GM18517 (cell line): ENCODE measurements around the gene FAU.
A peak's percentile ranks its signal among the peaks of the same experiment; 100 is the strongest.

Source experiments
- ATAC-seq: cut with Tn5 transposase; IDR thresholded peaks from one replicate; pipeline ENCODE4 v1.9.1; 2021; ENCODE audit warnings: mild to moderate bottlenecking, moderate library complexity; ENCODE audit not compliant: unreplicated experiment

FAU gene

GRCh38 chr11:65109231-65110198, 12.4 kb downstream of the FAU start:
- ATAC-seq, result no peak

DNA sequence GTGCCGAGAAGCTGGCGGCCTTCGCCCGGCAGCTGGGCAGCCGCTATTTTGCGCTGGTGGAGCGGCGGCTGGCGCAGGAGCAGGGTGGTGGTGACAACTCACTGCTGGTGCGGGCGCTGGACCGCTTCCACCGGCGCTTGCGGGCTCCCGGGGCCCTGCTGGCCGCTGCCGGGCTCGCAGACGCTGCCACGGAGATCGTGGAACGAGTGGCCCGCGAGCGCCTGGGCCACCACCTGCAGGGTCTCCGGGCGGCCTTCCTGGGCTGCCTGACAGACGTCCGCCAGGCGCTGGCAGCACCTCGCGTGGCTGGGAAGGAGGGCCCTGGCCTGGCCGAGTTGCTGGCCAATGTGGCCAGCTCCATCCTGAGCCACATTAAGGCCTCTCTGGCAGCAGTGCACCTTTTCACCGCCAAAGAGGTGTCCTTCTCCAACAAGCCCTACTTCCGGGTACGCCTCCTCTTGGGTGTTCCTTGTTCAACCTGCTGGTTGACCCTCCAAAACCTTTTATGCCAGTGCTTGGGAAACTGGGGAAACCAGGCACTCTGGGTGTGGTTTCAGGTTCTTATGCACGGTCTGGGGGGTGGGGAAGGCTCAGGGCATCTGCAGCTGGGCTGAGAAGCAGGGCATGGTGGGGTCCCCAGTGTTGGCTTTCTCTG, 13.3 kb downstream of the FAU start:
- no peak for ATAC-seq

DNA sequence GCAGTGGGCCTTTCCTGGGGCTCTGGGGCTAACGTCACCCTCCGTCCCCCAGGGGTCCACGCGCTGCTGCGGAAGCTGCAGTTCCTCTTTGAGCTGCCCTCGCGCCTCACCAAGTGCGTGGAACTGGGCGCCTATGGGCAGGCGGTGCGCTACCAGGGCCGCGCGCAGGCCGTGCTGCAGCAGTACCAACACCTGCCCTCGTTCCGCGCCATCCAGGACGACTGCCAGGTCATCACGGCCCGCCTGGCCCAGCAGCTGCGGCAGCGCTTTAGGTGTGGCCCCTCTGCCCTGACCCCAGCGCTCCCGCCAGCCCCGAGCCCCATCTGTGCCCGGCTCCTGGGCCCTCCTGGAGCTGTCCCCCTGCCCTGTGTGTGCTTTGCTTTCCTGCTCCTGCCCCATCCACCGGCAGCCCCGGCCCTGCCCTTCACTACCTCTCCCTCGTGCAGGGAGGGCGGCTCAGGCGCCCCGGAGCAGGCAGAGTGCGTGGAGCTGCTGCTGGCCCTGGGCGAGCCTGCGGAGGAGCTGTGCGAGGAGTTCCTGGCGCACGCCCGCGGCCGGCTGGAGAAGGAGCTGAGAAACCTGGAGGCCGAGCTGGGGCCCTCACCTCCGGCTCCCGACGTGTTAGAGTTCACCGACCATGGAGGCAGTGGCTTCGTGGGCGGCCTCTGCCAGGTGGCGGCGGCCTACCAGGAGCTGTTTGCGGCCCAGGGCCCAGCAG, 14.0 kb downstream of the FAU start:
- no peak for ATAC-seq

DNA sequence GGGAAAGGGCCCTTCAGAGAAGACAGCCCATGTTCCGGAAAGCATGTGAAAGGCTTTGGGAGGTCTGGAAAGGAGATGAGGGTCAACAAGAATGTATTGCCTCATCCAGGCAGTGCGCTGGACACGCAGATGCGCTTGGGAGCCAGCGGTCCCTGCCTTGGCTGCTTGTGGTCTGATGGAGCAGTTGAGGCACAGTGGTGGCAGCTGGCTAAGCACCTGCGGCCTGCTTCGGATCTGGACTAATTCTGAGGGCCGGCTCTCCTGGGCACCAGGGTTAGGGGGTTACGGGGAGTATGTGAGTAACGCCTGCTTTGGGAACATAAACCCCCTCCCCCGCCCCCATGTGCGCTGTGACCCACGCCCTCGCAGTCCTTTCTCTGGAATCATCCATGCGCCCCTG, 14.9 kb downstream of the FAU start:
- ATAC-seq, result no peak

- no peak for ATAC-seq
These were observed 17.3 kb downstream of the FAU start for GRCh38 chr11:65104628-65105027.

GRCh38 chr11:65103476-65103875, 18.5 kb downstream of the FAU start:
- ATAC-seq, result no peak

GRCh38 chr11:65102142-65103095, 19.5 kb downstream of the FAU start:
- no peak for ATAC-seq

- no peak for ATAC-seq
These were observed 21.1 kb downstream of the FAU start for GRCh38 chr11:65100674-65101350.

GRCh38 chr11:65096926-65097325, 25.0 kb downstream of the FAU start:
- ATAC-seq, result no peak

- ATAC-seq, result peak; percentile 65
These were observed 25.7 kb downstream of the FAU start, which contains the start of gene VPS51 for GRCh38 chr11:65095974-65096806. VPS51 (plus strand) TSS chr11:65096214; CDS start chr11:65096251, 37 bp downstream.

- ATAC-seq, result no peak
These were observed 26.5 kb downstream of the FAU start for GRCh38 chr11:65095427-65095826.

DNA sequence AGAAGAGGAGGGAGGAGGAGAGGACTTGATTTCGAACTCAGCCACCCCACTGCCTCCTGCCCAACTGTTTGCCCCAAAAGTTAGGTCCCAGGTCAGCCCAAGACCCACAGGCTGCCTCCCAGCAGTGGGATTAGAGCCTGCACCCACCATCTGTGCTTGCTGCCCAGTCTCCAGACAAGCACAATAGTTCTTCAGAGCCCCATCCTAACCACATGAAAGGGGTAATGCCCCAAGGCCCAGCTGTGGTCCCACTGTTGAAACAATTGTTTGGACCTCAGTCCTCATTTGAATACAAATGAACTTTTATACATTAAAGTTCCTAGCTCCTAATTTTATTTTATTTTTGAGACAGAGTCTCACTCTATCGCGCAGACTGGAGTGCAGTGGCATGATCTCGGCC, 31.3 kb downstream of the FAU start:
- no peak for ATAC-seq

- no peak for ATAC-seq
These were observed 32.3 kb downstream of the FAU start for GRCh38 chr11:65089621-65090020.

GRCh38 chr11:65087827-65088226, 34.1 kb downstream of the FAU start:
- no peak for ATAC-seq

DNA sequence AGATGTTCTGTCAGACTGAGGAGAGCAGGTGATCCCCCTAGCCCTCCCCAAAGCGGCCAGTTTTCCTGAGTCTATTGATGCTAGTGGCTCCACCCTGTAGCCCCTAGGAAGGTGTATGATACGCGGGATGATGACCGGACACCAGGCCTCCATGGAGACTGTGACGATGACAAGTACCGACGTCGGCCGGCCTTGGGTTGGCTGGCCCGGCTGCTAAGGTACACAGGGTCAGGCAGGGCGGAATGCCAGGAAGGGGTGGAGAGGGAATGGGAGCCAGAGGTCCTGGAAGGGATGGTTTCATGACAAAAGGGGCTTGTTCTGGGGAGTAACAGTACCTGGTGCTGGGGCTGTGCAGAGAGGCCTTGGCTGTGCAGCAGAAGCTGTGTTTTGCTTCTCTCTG, 34.7 kb downstream of the FAU start:
- no peak for ATAC-seq

- ATAC-seq, result no peak
These were observed 35.1 kb downstream of the FAU start for GRCh38 chr11:65086809-65087208.

DNA sequence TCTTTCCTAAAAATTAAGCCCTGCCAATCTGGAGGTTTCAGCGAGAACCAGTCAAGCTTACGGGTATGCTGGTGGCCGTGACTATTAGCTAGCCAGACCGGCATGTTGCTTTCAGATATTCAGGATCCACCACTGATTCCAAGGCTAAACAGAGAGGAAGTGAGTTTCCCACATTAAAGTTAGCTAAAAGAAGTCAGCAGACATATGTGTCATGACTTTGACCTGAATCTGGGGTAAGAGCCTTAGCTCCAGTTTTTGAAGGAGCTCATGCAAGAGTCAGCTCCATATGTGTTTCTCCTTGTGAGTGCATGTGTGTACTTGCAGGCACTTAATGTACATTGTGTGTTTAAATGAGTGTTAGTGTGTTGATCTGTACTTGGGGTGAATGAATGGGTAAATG, 36.5 kb downstream of the FAU start:
- ATAC-seq, result no peak

DNA sequence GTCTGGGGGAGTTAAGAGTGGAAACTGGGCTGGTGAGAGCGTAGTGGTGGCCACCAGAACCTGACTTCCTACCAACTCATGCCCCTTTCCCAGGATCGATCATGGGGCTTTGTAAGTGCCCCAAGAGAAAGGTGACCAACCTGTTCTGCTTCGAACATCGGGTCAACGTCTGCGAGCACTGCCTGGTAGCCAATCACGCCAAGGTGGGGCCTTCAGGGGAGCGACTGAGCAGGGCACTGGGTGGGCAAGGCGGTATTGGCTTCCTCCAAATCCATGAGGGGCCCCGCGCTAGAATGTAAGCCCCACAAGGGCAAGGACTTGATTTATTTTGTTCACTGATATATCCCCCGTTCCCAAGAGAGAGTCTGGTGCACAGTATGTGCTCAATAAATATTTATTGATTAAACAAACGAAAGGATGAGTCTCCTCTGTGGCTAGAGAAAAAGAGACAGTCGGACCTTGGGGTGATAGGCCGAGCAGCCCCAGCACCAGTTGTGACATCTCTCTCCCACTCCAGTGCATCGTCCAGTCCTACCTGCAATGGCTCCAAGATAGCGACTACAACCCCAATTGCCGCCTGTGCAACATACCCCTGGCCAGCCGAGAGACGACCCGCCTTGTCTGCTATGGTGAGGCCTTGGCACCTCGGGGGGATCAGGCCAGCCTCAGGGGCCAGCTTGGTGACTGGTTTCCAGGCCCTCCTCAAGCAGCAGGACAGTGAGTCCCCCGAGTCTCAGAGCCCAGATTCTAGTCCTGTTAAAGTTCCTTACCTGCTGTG, 37.1 kb downstream of the FAU start:
- ATAC-seq, result peak; percentile 20
